Smooth muscle cell (in vitro differentiated cells): ENCODE data around the gene KRT82. TPM values are rescaled to one million over a fixed set of nuclear protein-coding genes. Genes with fewer than 3 reads are reported as not detected.

ENCODE experiments used
- DNase-seq: peaks from one replicate; lab custom pipeline; 2025; ENCODE audit not compliant: unreplicated experiment; lab: John Stamatoyannopoulos, UW
- H2AFZ ChIP-seq: fragments of 200-600 bp; sonication (generic); 2 replicates; pipeline ENCODE4 v1.6.0; 2016; ENCODE audit warnings: antibody characterized with exemption, low read depth, mild to moderate bottlenecking
- H3F3A ChIP-seq: fragments of 200-600 bp; sonication (generic); 2 replicates; pipeline ENCODE4 v1.6.0; 2017; ENCODE audit warnings: antibody characterized with exemption, low read depth
- H3K27ac ChIP-seq: fragments of 200-600 bp; sonication (generic); 2 replicates; pipeline ENCODE4 v1.5.1; 2016; ENCODE audit warnings: low read depth, mild to moderate bottlenecking
- H3K27me3 ChIP-seq: fragments of 200-600 bp; sonication (generic); 2 replicates; pipeline ENCODE4 v1.6.1; 2016; ENCODE audit warnings: low read depth, mild to moderate bottlenecking
- H3K36me3 ChIP-seq: fragments of 200-600 bp; sonication (generic); 2 replicates; pipeline ENCODE4 v1.5.1; 2016; ENCODE audit warnings: low read depth
- H3K4me1 ChIP-seq: fragments of 200-600 bp; sonication (generic); 2 replicates; pipeline ENCODE4 v1.5.1; 2016; ENCODE audit warnings: low read depth
- H3K4me2 ChIP-seq: fragments of 200-600 bp; sonication (generic); 2 replicates; pipeline ENCODE4 v1.6.0; 2016; ENCODE audit warnings: mild to moderate bottlenecking
- H3K4me3 ChIP-seq: fragments of 200-600 bp; sonication (generic); 2 replicates; pipeline ENCODE4 v1.5.1; 2016; ENCODE audit warnings: mild to moderate bottlenecking
- H3K79me2 ChIP-seq: fragments of 200-600 bp; sonication (generic); 2 replicates; pipeline ENCODE4 v1.6.0; 2016; ENCODE audit warnings: low read depth, mild to moderate bottlenecking
- H3K9ac ChIP-seq: fragments of 200-600 bp; sonication (generic); 2 replicates; pipeline ENCODE4 v1.6.0; 2016; ENCODE audit warnings: low read depth
- H3K9me3 ChIP-seq: fragments of 200-600 bp; sonication (generic); replicated peaks from 2 replicates; pipeline ENCODE4 v1.5.1; 2016; ENCODE audit warnings: low read depth
- H4K20me1 ChIP-seq: fragments of 200-600 bp; sonication (generic); 2 replicates; pipeline ENCODE4 v1.6.0; 2016; ENCODE audit warnings: low read depth
- WGBS: methylation state at CpG from one replicate; pipeline ENCODE4 v1.1.7; 2016; ENCODE audit warnings: low lambda C conversion rate; 5-methylcytosine and 5-hydroxymethylcytosine counted together
- polyA plus RNA-seq: library from polyadenylated mRNA; unstranded; fragments of >200 nt; fragmentation: Nextera tagmentation; extraction: Ambion mirVana; gene quantifications from 2 replicates; pipeline ENCODE4 v1.2.1, GENCODE V29; 2016
- total RNA-seq: library from RNA; depleted of rRNA; stranded (reverse); fragments of >200 nt; gene quantifications from 2 replicates; pipeline ENCODE4 v1.2.3, GENCODE V29; 2014
- TF ChIP-seq, protein P1 (sequence below): fragments of 200-600 bp; sonication (generic); IDR thresholded peaks from 2 replicates; pipeline ENCODE4 v1.5.1; 2017; ENCODE audit warnings: borderline replicate concordance, mild to moderate bottlenecking, antibody characterized with exemption; ENCODE audit not compliant: insufficient read depth, poor library complexity, severe bottlenecking

KRT82 gene
- total and polyA plus RNA-seq, 2 experiments from 2014 or later, result 0.23 TPM; not detected in 1

- Histone ChIP-seq H3K9ac (no peak overlapping the region), H3K36me3 (no peaks in the 10 kb centered on the region), H3K4me2 (no peak overlapping the region), H4K20me1 (no peaks in the 10 kb centered on the region), H3K27me3 (no peaks in the 10 kb centered on the region), H2AFZ (no peak overlapping the region), H3K4me1 (no peaks in the 10 kb centered on the region), H3K79me2 (no peaks in the 10 kb centered on the region), H3K4me3 (no peak overlapping the region), H3F3A (no peaks in the 10 kb centered on the region), H3K27ac (no peak overlapping the region), H3K9me3 (no peaks in the 10 kb centered on the region)
- 94% methylated on average over 9 of the region's 9 CpGs for WGBS
- TF ChIP-seq, protein P1, sequence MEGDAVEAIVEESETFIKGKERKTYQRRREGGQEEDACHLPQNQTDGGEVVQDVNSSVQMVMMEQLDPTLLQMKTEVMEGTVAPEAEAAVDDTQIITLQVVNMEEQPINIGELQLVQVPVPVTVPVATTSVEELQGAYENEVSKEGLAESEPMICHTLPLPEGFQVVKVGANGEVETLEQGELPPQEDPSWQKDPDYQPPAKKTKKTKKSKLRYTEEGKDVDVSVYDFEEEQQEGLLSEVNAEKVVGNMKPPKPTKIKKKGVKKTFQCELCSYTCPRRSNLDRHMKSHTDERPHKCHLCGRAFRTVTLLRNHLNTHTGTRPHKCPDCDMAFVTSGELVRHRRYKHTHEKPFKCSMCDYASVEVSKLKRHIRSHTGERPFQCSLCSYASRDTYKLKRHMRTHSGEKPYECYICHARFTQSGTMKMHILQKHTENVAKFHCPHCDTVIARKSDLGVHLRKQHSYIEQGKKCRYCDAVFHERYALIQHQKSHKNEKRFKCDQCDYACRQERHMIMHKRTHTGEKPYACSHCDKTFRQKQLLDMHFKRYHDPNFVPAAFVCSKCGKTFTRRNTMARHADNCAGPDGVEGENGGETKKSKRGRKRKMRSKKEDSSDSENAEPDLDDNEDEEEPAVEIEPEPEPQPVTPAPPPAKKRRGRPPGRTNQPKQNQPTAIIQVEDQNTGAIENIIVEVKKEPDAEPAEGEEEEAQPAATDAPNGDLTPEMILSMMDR, result no peak
- no peak for DNase-seq
Measured at GRCh38 chr12:52403561-52403960, 2.6 kb downstream of the KRT82 start.

GRCh38 chr12:52402873-52403540, 3.1 kb downstream of the KRT82 start:
- Histone ChIP-seq H3F3A (no peaks in the 10 kb centered on the region), H3K36me3 (no peaks in the 10 kb centered on the region), H3K9me3 (no peaks in the 10 kb centered on the region), H3K79me2 (no peaks in the 10 kb centered on the region), H3K4me1 (no peaks in the 10 kb centered on the region), H3K27ac (no peak overlapping the region), H3K9ac (no peak overlapping the region), H3K4me2 (no peak overlapping the region), H3K4me3 (no peak overlapping the region), H2AFZ (no peak overlapping the region), H3K27me3 (no peaks in the 10 kb centered on the region), H4K20me1 (no peaks in the 10 kb centered on the region)
- TF ChIP-seq, protein P1, result no peak
- 83% methylated on average over 3 of the region's 3 CpGs for WGBS
- no peak for DNase-seq

DNA sequence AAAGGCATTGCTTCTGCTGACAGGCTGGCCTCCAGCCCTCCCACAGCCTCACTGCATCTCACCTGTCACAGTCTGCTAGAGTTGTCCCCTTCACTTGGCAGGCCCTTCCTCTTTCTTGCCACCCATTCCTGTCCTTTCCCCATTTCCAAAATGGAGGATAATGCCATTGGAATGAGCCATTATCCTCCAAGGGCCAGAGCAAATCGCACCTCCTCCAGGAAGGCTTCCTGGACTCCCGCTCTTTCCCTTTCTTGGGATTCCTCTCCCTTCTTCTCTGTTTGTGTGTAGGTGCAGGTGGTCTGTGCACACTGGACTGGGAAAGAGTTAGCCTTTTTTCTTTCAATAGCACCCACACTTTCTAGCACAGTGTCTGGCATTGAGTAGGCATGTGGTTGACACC, 3.8 kb downstream of the KRT82 start:
- no peak overlapping the region for H3K27ac ChIP-seq
- no peak for DNase-seq

More for the DNA sequence above, 3.8 kb downstream of the KRT82 start:
- no peak overlapping the region for H3K4me3 ChIP-seq
- no peaks in the 10 kb centered on the region for H3K9me3 ChIP-seq
- no peaks in the 10 kb centered on the region for H4K20me1 ChIP-seq
- WGBS, result 100% methylated on average over 2 of the region's 2 CpGs
- H3K4me2 ChIP-seq, result no peak overlapping the region
- H3K27me3 ChIP-seq, result no peaks in the 10 kb centered on the region
- no peaks in the 10 kb centered on the region for H3K79me2 ChIP-seq
- H2AFZ ChIP-seq, result no peak overlapping the region
- no peaks in the 10 kb centered on the region for H3F3A ChIP-seq
- no peaks in the 10 kb centered on the region for H3K4me1 ChIP-seq
- TF ChIP-seq, protein P1, result no peak
- H3K9ac ChIP-seq, result no peak overlapping the region
- H3K36me3 ChIP-seq, result no peaks in the 10 kb centered on the region
